Activated naive CD4-positive, alpha-beta T cell (primary cell): Measurements from ENCODE around the gene ITPR2.
"Not testable (repeated sequence)": the region's sequence is repeated elsewhere in the genome, so short reads cannot be mapped to it uniquely, and the experiment has no call there.

ENCODE experiments used
- DNase-seq, 4 experiments: peaks; one replicate each; lab custom pipeline; 2025; lab: John Stamatoyannopoulos, UW

ITPR2 gene

DNA sequence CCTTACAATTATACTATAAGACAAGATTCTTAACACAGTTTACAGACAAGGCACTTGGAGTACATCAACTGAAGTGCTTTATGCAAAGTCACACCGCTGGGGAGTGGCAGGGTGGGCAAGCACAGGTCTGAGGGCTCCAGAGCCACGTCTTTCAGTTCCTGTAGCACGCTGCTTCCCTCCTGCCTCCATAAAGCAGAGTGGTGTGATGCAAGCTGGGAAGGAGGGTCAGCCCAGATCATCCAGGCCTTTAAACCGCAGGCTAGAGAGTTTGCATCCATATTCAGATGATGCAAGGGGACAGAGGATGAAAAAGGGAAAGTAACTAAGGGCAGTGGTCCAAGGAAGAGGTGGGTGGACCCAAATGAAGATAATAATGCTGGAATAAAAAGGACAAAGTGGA is 132.6 kb downstream of the ITPR2 start:
- no peak for DNase-seq

DNA sequence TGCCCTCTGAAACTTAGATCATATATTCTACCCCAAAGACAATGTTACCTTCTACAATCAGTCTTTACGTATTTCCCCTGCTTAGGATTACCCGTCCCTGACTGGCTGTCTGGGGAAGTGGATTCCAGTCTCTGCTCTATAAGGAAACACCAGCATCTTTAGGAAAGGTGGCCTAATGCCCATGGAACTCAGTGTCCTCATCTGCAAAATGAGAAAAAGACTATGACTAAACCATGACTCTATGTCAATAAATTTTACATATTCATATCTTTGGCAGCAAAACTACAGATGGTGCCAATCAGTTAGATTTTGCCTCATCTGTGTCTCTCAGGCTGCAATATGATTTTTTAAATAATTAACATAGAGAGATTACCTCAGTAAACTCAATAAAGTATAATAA is 133.8 kb downstream of the ITPR2 start:
- no peak for DNase-seq

DNA sequence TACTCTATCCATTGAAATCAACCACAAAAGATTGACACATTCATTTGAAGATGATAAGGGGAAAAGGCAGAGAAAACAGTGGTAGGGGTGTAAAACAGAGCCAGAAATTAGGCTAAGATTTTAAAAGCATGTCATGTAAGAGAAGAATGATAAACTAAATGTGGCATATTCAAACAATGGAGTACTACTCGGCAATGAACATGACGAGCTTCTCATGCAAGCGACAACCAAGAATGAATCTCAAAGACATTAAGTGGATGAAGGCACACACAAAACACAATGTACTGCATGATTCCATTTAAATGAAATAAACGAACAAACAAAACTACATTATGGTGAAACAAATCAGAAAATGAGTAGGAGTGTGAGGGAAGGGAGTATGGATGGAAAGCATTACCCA is 134.8 kb downstream of the ITPR2 start:
- no peak for DNase-seq

DNA sequence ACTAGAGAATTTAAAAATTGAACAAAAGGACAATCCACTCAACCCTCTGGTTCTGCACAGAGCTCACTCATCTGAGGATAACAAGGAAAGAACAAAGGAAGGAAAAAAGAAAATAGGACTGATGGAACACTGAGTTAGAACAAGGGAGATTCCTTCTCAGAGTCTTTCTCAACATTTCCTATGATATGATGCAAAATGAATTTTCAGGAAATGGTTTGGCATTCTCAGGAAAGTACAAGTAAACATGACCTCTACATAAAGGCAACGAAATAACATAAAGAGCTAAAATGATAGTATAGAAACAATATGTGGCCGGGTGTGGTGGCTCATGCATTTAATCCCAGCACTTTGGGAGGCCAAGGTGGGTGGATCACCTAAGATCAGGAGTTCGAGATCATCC is 135.8 kb downstream of the ITPR2 start:
- DNase-seq, result no peak

DNA sequence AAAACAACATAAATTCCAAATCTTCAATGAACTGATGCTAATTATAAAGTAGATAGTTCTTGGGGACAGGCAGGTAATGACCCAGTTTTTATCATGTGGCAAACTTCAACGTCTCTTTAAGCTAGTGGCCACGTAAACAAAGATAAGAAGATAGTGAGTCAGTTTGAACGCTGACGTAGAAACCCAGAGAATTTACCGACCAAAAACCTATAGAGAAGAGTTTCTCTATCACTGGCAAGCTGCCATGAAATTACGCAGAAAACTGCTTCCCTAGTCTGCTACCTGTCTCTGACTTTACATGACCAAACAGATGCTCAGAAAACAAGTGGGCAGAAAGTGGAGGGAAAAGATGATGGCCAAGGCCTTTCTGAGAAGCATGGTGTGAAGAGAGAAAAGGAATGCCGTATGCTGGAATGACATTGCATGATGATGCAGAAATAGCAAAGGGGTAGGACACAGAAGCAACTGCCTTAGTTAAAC is 136.3 kb downstream of the ITPR2 start:
- DNase-seq, result no peak

DNA sequence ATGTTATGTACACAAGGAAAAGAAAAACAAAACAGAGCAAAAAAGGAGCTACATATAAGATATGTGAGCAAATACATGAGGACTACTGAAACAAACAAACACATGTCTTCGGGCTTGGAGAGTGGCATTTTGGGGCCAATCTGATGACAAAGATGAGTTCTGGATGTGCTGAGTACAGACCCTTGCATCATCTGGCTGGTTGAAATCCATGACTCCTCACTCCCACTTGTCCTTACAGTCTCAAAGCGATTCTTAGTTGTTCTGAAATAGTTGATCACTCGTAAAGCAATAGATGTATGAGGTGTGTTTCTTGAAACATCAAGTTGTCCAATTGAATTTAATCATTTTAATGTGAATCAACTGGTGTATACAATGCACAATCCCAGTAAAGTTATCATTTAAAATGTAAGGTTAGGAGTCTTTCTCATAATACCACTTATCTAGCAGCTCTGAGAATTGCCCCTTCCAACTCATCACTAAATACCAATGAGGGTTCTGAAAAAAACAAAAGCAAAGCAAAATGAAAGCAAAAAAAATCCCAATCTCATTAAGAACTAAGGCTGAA is 136.9 kb downstream of the ITPR2 start:
- no peak for DNase-seq

DNA sequence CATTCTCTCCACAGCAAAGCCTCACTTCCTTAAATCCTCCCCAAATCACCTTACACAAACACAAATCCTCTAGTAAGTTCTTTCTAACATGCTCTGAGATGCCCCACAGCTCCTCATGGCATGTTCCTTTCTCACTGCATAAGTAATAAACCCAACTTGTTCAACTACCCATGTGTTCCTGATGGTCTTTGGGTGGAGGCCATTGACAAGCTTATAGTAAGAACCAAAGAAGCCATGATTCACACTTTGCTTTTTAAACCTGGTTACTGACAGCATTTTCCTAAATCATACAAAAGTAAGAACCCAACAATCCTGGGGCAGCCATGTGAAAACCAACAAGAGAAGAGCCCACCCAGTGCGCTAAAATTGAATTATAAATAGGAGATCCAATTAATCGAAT is 138.6 kb downstream of the ITPR2 start:
- no peak for DNase-seq

DNA sequence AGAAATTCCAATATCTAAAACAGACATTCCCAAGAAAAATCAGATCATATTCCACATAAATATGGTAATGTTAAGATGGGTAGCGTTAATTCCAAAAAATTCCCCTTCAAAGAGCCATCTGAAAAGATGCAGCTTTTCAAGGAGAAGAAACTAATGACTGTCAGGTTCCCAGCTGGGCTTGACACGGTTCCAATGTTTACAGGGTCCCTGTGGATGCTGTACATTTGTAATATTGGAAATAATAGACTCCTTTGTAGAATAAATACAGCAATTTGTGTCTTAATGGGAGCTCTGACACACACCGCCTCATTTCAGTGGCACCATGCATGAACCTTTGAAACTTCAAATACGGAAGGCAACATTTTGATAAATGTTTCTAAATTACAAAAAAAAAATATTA is 140.6 kb downstream of the ITPR2 start:
- no peak for DNase-seq

DNA sequence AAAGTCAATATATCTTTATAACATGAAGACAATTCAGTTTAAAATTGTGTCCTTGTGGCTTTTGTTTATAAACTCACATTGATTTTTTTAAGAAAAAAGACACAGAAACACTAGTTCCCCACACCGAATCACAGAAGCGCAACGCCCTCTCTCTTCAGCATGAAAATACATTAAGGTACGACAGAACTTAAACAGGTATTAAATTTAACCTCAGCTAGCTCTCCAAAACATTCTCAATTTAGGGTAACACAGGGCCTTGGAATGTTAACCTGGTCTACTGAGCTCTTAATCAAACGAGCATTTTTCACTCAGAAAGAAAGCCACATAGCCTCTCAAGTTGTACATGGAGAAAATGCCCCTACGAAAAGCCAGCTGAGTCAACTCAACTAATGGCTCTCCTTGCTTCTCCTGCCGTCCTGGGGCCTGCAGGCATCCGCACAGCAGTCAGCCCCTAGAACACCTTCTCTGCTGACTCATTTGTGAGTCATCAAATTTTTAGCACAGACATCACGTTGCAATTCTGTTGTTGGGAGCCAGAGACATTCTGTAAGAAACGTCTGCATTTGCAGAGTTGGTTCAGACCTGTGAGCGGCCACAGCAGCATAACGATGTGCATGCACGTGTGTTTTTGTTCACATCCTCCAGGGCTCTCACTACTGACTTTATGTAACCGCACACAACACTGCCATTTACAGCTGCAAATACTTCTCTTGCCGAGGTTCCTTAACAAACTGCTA is 141.6 kb downstream of the ITPR2 start:
- no peak for DNase-seq

DNA sequence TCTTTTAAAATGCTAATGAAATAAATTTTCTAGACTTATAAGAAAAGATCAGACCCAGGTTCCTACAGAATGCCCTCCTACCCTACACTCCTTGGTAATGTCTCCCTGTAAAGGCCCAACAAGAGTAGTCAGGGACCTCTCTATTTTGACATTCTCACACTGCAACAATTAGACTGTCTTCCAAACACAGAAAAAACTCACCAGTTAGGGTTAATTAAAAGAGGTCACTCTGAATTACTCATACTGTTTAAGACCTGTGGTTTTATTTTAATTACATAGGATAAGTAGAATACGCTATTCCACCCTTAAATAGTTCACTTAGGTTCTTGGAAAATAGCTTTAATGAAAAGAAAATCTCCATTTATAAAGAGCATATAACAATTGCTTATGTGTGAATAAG is 142.4 kb downstream of the ITPR2 start:
- no peak for DNase-seq

DNA sequence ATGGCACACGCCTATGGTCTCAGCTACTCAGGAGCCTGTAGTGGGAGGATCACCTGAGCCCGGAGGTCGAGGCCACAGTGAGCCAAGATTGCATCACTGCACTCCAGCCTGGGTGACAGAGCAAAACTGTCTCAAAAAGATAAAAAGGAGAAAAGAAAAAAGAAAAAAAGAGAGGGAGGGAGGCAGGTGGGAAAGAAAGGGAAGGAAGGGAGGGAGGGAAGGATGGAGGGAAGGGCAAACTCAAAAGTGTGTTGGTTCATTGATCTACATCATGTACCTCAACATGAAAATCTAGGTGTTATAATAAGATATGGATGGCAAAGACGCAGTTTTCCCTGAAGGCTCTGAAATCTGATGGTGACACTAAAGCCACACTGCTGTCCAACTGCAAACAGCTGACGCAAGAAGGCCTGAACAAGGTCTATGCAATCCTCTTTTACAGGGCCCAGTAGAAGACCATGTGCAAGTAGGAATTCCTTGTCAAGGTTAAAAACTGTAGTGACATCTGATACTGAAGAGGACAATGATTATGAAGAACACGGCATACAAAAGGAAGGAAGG is 143.6 kb downstream of the ITPR2 start:
- no peak for DNase-seq

DNA sequence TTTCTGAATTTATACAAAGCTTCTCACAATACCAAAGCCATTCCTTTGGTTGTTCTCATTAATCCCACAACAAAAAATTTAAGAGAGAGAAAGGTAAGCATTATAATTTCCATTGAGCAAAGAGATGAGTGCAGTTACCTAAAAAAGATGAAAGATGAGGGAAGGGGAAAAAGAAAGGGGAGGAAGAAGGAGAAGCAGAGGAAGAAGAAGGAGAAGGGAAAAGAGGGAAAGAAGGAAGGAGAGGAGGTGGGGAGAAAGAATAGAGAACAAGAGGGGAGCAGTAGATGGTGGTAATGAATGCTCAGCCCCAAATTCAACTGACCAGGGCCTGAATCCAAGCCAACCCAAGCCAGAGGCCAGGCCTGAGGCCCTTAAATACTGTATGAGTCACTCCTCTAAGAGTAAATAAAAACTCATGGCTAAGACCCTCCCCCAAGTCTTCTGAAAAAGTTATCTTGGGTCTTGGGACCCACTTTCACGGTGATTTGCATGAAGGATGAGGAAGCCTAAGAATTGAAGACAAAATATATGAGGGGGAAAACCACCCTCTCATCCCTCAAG is 144.6 kb downstream of the ITPR2 start:
- no peak for DNase-seq

DNA sequence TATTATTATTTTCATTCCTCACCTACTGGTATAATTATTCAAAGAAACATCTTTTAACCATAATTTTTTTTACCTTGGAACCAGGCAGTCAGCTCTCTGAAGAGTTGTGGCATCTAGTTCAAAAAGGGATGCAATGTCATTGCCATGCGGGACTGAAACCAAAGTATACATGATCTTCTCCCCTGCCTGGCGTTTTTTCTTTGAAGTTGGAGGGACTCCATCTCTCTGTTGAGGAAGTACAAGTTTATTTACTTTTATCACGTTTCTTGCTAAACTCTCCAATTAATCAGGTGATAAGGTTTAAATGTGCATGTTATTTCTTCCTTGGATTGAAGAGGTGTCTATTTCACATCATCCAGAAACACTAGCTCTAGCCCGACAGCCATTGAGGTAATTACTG is 146.6 kb downstream of the ITPR2 start:
- no peak for DNase-seq

DNA sequence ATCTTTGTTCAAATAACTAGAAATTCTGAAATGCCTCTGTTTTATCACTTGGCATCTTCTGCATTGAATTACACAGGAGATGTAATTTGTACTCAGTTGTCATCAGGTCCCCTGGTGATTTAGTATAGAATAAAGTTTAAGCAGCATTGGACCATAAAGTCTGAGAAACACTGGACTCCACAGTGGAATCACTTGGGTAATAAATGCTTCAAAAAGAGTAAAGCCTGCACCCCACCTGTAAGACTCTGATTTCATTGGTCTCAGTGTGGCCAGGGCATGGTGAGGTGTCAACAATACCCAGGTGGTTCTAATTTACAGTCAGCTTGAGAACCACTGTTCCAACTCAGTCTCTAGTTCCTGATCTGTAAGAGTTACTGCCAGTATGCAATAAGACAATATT is 148.9 kb downstream of the ITPR2 start:
- DNase-seq, result no peak

DNA sequence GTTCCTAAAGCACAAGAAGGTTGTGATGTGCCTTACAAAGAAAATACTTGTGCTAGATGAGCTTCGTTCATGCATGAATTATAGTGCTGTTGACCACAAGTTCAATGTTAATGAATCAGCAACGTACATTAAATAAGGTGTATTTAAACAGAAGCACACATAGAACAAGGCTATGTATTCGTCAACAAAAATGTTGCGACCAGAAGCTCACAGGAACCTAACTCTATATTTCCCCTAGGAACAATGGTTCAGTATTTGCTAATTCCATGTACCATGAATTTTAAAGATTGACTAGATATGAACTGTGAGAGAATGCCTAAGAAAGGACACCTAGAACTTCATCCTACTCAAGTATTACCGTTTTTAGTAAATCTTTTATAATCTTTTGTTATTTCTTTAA is 149.6 kb downstream of the ITPR2 start:
- DNase-seq, result no peak

DNA sequence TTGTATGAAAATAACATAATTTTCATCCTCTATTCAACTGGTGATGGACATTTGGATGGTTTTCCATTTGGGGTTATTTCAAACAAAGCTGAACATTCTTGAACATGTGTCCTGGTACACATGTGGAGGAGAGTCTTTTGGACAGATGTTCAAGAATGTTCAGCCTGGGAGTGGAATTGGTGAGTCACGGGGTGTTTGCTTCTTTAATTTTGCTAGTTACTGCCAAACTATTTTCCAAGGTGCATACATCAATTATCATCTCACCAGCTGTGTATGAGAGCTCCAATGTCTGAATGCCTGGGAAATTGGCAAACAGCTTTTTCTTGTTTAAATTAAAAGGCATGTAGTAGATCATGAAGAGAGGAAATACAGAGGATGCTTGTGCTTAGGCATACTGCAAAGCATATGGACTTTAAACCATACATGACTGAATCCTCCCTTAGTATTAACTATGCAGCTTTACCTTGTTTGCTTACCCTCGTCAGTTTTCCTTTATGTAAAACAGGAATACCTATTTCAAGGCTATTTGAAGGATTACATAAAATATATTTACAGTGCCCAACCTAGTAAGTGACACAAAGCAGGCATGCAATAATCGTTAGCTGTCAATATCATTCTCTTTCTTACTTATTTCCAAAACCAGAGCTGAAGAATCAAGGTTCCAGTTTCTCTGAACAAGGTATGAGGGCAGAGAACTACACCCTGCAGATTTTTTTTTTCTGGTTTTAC is 152.1 kb downstream of the ITPR2 start:
- DNase-seq, result no peak

DNA sequence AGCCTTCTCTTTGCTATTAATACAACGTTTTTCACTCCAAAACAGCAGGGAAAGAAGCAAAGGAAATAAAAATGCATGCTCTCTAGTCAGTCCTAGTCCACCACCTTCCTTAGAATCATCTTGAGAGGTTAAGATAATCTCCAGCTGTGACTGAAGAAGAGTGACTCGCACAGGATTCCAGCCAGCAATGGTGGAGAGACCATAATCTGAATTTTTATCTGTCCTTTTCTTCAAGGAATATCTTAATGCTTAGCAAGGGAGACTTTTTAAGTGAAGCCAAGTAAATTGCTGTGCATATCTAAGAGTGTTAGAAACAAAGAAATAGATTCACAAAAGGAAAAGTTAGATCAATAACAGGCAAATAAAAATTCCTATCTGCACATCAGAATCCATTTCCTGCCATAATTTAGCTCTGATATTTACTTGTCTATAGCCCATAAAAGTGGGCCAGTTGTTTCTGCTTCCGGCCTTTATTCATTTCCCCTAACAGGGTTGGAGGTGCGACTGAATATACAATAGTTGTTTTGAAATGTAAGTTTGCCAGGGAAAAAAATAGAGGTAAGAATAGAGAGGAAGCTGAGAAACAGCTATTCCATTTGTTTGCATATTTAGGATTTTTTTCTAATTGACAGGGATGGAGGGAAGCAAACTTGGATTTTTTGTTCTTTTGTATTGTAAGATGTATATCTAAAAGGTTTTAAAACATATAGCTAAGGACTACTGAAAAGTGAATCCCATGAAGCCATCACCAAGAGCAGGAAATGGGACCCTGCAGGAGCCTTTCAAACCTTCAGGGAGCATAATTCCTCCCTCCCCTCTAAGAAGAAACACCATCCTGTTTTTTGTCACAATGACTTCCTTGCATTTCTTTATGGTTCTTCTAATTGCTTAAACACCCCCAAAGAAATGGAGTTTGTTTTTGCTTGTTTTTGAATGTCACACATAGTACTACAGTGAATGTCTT is 154.0 kb downstream of the ITPR2 start:
- no peak for DNase-seq

DNA sequence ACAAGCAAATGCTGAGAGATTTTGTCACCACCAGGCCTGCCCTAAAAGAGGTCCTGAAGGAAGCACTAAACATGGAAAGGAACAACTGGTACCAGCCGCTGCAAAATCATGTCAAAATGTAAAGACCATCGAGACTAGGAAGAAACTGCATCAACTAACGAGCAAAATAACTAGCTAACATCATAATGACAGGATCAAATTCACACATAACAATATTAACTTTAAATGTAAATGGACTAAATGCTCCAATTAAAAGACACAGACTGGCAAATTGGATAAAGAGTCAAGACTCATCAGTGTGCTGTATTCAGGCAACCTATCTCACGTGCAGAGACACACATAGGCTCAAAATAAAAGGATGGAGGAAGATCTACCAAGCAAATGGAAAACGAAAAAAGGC is 161.5 kb downstream of the ITPR2 start:
- not testable (repeated sequence) for DNase-seq

DNA sequence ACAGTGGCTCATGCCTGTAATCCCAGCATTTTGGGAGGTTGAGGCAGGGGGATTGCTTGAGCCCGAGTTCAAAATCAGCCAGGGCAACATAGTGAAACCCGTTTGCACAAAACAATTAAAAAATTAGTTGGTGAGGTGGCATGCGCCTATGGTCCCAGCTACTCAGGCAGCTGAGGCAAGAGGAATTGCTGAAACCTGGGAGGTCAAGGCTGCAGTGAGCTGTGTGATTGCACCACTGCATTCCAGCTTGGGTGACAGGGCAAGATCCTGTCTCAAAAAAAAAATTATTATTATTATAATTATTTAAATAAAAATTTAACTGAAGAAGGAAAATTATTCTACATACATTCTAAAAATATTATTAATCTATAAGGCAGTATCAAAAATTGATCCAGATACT is 164.1 kb downstream of the ITPR2 start:
- DNase-seq, result no peak

DNA sequence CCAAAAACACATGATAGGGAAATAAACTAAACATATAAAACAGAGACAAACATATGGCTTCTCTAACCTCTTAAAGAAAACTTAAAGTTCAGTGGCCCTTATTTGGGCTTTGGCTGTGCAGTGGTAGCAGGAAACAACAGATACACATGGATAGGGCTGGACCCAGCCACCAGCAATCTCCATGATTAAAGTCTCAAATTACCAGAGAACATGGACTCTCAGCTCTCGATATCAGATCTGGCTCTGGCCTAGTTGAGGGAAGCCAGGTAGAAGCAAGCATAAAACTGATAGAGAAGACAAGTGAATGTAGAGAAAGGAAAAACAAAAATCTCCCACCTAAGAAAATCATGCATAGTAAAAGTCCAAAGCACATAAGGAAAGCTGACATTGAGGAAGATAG is 164.8 kb downstream of the ITPR2 start:
- DNase-seq, result no peak

DNA sequence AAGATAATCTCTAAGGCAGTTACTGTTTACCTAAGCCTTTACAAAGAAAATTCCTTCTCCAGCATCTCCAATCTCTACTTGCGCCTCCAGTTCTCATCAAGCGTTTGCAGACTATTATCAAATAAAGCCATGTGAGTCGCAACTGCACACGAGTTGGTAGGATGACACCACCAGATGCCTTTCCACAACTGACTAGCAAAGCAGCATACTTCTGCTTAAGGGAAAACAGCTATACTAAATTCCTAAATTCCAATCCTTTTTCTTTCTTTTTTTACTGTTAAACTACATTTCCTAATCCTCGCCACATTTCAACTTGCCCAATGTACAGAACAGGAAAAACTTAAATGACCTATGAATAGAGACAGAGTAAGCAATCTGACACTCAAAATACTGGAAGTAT is 166.7 kb downstream of the ITPR2 start:
- DNase-seq, result no peak

DNA sequence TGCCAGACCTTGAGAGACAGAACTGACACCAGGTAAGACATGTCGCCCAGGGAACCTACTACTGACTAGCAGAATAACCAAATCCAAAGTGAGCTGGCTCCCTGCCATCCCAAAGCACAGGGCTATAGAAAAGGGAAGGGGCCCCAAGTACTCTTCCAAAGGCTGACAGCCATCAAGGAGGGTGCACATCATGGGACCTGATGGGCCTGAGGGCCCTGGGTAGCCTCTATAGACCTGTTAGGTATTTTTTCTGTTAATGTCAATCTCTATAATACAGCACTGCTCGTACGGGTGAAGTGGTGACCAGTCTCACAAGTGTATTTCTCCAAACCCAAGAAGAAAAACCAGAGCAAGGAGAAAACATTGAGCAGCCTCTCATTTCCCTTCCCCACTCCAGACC is 171.6 kb downstream of the ITPR2 start:
- DNase-seq, result no peak
